ENCODE results near the gene DISP2.

The DISP2 gene

DNA sequence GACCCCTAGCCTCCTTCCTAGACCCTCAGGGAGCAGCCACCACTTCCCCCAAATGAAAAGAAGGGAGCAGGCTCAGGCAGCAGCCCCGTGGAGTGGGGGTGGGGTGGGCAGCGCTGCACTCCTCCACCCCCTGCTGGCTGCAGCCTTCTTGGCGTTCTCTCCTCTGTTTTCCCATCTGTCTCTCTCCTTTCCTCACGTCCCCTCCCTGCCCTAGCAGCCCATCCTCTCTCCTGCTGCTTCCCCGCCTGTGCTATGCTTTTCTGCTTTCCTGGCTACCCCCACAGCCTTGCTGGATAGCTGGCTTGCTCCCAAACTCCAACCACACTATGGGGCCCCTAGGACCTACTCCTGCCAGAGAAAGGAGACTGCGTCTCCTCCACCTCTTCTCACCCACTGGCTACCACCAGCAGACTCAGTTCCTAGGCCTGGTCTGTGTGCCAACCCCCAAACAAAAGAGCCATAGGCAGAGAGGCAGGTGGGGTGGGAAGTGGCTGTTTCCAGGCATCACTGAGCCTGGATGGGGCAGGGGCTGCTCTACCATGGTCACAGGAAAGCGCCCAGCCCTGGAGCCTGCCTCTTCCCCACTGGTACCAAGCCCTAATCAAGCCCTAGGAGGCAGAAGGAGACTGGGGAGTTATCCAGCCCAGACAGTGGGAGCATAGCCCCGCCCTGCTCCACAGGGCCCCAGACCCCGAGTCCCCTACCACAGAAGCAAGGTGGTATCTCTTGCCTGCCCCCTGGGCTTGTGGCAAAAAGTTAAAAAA lies 3.4 kb upstream of the DISP2 start:
- no peaks in the 10 kb centered on the region for H3K36me3 Mint-ChIP-seq
- peaks cover 0 to 5% of the 10 kb centered on the region in 2 donors for H3K27me3 Mint-ChIP-seq
- no peak overlapping the region for H3K27ac Mint-ChIP-seq
- DNase-seq (no peak), ATAC-seq (replicated peaks) (no peak)
- no peak overlapping the region for H3K4me3 Mint-ChIP-seq
- no peaks in the 10 kb centered on the region for H3K9me3 Mint-ChIP-seq
- H3K4me1 Mint-ChIP-seq: peaks cover 8 to 9% of the 10 kb centered on the region in 2 donors

DNA sequence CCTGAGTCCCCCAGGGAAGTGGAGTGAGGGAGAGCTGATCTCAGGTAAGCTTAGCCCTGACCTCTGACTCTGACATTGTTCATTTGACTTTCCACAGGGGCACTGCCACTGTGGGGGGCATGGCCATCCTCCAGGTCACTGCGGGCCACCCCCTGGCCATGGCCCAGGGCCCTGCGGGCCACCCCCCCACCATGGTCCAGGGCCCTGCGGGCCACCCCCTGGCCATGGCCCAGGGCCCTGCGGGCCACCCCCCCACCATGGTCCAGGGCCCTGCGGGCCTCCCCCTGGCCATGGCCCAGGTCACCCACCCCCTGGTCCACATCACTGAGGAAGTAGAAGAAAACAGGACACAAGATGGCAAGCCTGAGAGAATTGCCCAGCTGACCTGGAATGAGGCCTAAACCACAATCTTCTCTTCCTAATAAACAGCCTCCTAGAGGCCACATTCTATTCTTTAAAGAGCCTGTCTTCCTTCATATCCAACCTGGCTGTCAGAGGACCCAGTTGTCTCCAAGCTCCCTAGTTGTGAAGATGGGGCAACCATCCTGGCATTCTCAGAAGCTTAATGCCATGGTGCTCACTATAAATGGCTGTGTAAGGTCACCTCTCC lies 1.9 kb upstream of the DISP2 start:
- peaks cover 0 to 5% of the 10 kb centered on the region in 2 donors for H3K27me3 Mint-ChIP-seq
- DNase-seq (no peak), ATAC-seq (replicated peaks) (no peak)
- H3K4me1 Mint-ChIP-seq: peaks cover 8 to 9% of the 10 kb centered on the region in 2 donors
- no peak overlapping the region for H3K27ac Mint-ChIP-seq
- no peaks in the 10 kb centered on the region for H3K9me3 Mint-ChIP-seq
- no peak overlapping the region for H3K4me3 Mint-ChIP-seq
- no peaks in the 10 kb centered on the region for H3K36me3 Mint-ChIP-seq

DNA sequence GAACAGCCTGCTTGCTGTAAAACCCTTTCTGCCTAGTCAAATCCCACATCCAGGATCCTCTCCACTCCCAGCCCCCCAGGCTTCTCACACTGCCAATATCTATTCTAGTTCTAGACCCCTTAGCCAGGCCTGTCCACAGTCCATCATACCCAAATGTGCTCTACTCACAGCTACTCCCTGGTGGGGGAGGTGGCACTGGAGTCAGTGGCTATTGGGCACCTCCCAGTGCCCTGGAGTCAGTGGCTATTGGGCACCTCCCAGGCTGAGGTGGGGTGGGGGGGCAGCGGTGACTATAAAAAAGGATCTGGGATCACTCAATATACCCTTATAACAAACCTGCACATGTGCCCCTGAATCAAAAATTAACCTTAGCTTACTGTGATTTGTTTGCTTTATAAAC lies 773 bp upstream of the DISP2 start:
- no peak for DNase-seq
- no peaks in the 10 kb centered on the region for H3K36me3 Mint-ChIP-seq
- no peak overlapping the region for H3K27ac Mint-ChIP-seq
- peaks cover 9 to 10% of the 10 kb centered on the region in 2 donors for H3K4me1 Mint-ChIP-seq
- no peak for ATAC-seq (replicated peaks)
- H3K9me3 Mint-ChIP-seq: no peaks in the 10 kb centered on the region
- H3K4me3 Mint-ChIP-seq: peak overlapping the region in 1 of 2 donors; percentile 87
- H3K27me3 Mint-ChIP-seq: peaks cover 0 to 5% of the 10 kb centered on the region in 2 donors

DNA sequence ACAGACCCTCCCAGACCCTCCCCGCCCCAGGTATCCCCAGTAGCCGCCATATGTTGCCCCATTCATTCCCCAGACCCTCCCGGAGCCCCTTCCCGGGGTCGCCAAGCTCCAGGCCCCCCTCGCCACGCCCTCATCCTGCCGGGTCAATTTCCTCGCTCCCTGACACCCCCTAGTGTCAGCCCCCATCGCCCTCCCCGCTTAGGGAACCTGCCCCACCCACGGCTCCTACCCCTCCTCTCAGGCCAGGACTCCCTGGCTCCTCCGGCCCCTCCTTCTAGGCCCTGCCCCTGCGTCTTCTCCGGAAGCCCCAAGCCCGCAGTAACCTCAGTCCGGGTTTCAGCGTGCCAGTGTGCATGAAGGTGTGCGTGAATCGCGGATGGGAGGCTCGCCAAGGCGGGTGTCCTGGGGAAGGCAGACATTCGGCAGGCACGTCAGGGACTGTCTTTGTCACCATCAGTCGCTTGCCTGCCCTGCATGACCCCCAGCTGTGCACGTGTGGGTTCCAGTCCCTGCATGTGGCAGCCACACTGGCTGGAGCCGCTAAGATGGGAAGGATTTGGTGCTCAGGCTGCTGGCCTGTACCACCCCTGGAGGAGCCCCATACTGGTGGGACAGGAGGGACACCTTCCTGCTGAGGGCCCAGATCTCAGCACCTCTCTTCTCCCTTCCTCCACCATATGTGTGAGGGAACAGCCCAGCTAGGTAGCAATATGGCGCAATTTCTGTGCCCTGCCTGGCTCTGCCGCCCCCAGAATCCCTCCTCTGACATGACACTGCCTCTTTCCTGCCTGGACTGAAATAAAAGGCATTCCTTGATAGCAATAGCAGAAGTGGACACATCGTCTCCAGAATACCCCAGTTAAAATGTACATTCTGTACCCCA lies 693 bp downstream of the DISP2 start:
- H3K4me3 Mint-ChIP-seq: peak overlapping the region; percentile 86 to 87

DNA sequence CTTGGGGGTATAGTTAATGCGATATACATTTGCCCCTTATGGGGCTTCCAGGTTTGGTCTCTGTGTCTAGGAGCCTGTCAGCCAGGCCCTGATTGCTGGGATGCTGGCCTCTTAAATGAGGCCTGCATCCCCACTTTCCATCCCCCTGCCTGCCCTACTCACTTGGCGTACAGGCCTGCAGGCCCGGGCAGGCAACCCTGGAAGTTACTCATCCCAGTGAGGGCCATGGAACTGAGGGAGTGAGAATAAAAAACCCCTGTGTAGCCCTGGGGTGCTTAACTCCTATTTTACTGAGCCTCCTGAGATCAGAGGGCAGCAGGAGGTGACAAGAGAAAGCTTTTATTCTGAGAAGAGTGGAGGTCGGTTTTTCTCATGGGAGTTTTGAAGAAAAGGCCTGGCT lies 2.0 kb downstream of the DISP2 start:
- DNase-seq (no peak), ATAC-seq (replicated peaks) (no peak)
- Mint-ChIP-seq H3K27ac (no peak overlapping the region), H3K36me3 (peaks cover 0 to 4% of the 10 kb centered on the region in 2 donors), H3K27me3 (no peaks in the 10 kb centered on the region), H3K4me3 (no peak overlapping the region), H3K4me1 (peaks cover 9 to 22% of the 10 kb centered on the region in 2 donors), H3K9me3 (no peaks in the 10 kb centered on the region)

More for the DNA sequence above, 693 bp downstream of the DISP2 start:
- H3K27ac Mint-ChIP-seq: peak overlapping the region; percentile 65
- ATAC-seq (replicated peaks) (peak; percentile 33 to 40), DNase-seq (no peak)
- H3K36me3 Mint-ChIP-seq: peaks cover 0 to 4% of the 10 kb centered on the region in 2 donors
- peaks cover 10 to 12% of the 10 kb centered on the region in 2 donors for H3K4me1 Mint-ChIP-seq
- peaks cover 0 to 5% of the 10 kb centered on the region in 2 donors for H3K27me3 Mint-ChIP-seq
- H3K9me3 Mint-ChIP-seq: no peaks in the 10 kb centered on the region

DNA sequence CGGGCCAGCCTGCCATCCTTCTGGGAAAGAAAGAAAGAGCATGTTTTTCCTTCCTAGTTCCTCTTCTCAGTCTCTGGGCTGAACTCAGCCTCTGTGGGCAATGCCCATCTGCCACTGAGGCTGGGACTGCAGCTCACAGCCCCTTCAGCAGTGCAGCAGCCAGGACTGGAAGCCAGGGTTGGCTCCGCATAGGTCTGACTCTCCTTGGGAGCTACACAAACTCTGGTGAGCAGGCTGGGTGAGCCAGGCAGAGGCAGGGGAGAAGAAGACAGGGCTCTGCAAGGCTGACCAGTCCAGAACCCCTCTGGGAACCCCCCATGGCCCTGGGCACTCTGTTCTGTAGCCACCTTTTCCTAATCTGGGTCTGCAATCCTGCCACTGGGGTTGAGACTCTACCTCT lies 3.6 kb downstream of the DISP2 start:
- H3K27ac Mint-ChIP-seq: no peak overlapping the region
- no peak overlapping the region for H3K4me3 Mint-ChIP-seq
- ATAC-seq (replicated peaks) (no peak), DNase-seq (no peak)
- no peaks in the 10 kb centered on the region for H3K27me3 Mint-ChIP-seq
- H3K4me1 Mint-ChIP-seq: peaks cover 13 to 23% of the 10 kb centered on the region in 2 donors
- H3K9me3 Mint-ChIP-seq: no peaks in the 10 kb centered on the region
- peaks cover 1 to 4% of the 10 kb centered on the region in 2 donors for H3K36me3 Mint-ChIP-seq

DNA sequence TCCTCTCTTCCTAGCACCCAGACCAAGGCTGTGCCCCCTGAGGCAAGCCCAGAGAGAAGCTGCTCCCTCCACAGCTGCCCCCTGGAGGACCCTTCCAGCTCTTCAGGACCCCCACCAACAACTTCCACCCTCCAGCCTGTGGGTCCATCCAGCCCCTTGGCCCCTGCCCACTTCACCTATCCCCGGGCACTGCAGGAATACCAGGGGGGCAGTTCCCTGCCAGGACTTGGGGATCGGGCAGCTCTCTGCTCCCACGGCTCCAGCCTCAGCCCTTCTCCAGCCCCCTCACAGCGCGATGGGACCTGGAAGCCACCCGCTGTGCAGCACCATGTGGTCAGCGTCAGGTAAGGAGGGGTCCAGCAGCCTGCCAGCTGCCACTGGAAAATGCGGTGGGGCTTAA lies 5.6 kb downstream of the DISP2 start:
- Mint-ChIP-seq H3K4me3 (no peak overlapping the region), H3K27me3 (no peaks in the 10 kb centered on the region), H3K4me1 (peaks cover 19 to 33% of the 10 kb centered on the region in 2 donors), H3K27ac (no peak overlapping the region), H3K9me3 (no peaks in the 10 kb centered on the region), H3K36me3 (peaks cover 1 to 4% of the 10 kb centered on the region in 2 donors)
- ATAC-seq (replicated peaks) (no peak), DNase-seq (no peak)

DNA sequence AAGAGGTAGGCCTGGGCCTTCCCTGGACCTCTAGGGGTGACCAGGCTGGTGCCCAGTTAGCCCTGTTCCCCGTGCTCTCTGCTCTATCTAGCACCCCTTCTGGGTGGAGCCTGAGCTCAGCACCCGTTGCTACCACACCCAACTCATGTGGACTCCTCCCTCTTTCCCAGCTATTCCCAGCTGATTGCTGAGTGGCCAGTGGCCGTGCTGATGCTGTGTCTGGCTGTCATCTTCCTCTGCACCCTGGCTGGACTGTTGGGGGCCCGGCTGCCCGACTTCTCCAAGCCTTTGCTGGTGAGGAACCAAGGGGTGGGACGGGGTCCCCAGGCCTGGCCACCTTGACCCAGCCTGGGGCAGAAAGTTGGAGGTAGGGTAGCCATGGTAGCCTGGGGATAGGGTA lies 6.2 kb downstream of the DISP2 start:
- no peak for DNase-seq
- ATAC-seq (replicated peaks): no peak
- H3K4me3 Mint-ChIP-seq: no peak overlapping the region
- no peak overlapping the region for H3K27ac Mint-ChIP-seq
- no peaks in the 10 kb centered on the region for H3K9me3 Mint-ChIP-seq
- H3K4me1 Mint-ChIP-seq: peaks cover 17 to 32% of the 10 kb centered on the region in 2 donors
- no peaks in the 10 kb centered on the region for H3K27me3 Mint-ChIP-seq
- peaks cover 1 to 4% of the 10 kb centered on the region in 2 donors for H3K36me3 Mint-ChIP-seq

DNA sequence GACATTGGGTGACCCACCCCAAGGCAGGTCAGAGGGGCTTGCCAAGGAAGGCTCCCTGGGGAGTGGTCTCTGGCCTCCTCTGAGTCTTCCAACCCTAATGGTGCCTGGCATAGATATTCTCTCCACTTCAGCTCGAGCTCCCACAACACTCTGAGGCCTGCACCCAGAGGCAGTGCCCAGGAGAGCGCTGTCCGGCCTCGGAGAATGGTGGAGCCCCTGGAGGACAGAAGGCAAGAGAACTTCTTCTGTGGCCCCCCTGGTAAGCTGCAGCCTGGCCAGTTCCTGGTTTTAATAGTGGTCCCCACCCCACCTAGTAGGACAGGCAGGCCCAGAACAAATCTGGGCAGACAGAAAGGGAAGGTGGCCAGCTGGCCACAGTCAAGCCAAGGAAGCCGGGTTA lies 7.0 kb downstream of the DISP2 start:
- DNase-seq (no peak), ATAC-seq (replicated peaks) (no peak)
- no peaks in the 10 kb centered on the region for H3K27me3 Mint-ChIP-seq
- peaks cover 17 to 35% of the 10 kb centered on the region in 2 donors for H3K4me1 Mint-ChIP-seq
- H3K9me3 Mint-ChIP-seq: no peaks in the 10 kb centered on the region
- peaks cover 1 to 4% of the 10 kb centered on the region in 2 donors for H3K36me3 Mint-ChIP-seq
- H3K27ac Mint-ChIP-seq: no peak overlapping the region
- H3K4me3 Mint-ChIP-seq: no peak overlapping the region

DNA sequence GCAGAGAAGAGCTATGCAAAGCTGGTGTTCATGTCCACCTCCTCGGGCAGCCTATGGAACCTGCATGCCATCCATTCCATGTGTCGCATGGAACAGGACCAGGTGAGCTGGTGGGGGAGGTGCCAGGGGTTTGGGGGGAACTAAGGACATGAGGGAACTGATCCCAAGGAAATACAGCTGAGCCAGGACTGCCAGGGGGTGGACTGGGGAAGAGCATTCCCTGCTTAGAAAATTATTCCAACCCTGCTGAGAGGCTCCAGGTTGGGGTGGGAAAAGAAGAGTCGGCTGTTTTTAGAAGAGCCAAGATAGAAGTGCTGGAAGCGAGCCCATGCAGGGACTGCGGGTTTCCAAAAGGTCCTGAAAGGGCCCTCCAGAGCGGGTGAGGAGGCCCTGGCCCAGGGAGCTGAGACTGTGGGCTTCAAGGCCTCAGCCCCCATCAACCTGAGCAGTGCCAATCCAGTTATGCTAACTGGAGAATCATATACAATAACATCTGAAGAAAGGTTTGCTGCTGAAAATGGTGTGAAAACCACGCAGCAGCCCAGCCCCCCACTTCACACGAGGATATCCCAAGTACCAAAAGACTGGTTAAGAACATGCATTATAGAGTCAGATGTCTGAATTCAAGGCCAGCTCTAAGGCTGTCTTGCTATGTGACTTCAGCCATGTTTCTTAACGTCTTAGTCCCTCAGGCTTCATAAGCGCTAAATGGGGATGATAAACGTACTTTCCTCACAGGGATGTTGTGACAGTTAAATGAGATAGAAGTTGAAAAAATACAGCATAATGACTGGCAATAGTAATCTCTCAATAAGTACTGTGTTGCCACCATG lies 7.8 kb downstream of the DISP2 start:
- no peak for ATAC-seq (replicated peaks)
- Mint-ChIP-seq H3K4me1 (peaks cover 17 to 35% of the 10 kb centered on the region in 2 donors), H3K9me3 (no peaks in the 10 kb centered on the region), H3K27ac (no peak overlapping the region), H3K36me3 (peaks cover 1 to 4% of the 10 kb centered on the region in 2 donors), H3K27me3 (no peaks in the 10 kb centered on the region), H3K4me3 (no peak overlapping the region)
- no peak for DNase-seq

DNA sequence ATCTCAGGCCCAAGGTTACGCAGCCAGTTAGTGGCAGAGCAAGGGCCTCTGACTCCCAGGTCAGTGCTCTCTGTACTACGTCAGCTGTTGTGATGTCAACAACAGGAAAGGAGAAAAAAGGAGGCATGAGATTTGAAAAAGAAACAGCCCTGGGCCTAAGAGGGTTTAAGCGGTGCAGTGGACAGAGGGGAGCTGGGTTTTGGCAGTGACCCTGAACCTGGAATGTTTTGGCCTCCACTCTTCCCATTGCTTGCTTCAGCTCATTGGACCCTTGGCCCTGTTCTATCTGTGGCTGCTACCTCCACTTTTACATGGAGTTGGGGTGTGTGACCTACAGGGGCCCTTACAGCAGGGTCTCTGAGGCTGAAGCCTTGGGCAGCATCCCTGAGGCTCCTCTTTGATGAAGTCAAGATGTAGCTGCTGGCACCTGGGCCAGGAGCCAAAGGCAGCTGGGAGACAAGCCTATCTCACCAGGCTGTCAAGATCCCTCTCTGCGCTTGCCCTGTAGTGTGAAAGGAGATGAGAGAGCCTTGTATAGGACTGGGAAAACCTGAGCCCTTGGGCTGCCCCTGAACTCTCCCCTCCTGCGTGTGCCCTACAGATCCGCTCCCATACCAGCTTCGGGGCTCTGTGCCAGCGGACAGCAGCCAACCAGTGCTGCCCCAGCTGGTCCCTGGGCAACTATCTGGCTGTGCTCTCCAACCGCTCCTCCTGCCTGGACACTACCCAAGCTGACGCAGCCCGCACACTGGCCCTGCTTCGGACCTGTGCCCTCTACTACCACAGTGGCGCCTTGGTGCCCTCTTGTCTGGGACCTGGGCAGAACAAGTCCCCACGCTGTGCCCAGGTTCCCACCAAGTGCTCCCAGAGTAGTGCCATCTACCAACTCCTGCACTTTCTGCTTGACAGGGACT lies 8.7 kb downstream of the DISP2 start:
- peaks cover 1 to 4% of the 10 kb centered on the region in 2 donors for H3K36me3 Mint-ChIP-seq
- no peak for ATAC-seq (replicated peaks)
- no peak for DNase-seq
- peaks cover 15 to 35% of the 10 kb centered on the region in 2 donors for H3K4me1 Mint-ChIP-seq
- no peaks in the 10 kb centered on the region for H3K9me3 Mint-ChIP-seq
- no peaks in the 10 kb centered on the region for H3K27me3 Mint-ChIP-seq
- peak overlapping the region in 1 of 2 donors; percentile 82 for H3K4me3 Mint-ChIP-seq
- H3K27ac Mint-ChIP-seq: no peak overlapping the region

DNA sequence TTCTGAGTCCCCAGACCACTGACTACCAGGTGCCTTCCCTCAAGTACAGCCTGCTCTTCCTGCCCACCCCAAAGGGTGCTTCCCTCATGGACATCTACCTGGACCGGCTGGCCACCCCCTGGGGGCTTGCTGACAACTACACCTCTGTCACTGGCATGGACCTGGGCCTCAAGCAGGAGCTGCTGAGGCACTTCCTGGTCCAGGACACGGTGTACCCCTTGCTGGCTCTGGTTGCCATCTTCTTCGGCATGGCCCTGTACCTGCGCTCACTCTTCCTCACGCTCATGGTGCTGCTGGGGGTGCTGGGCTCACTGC lies 9.3 kb downstream of the DISP2 start:
- no peaks in the 10 kb centered on the region for H3K9me3 Mint-ChIP-seq
- H3K4me3 Mint-ChIP-seq: peak overlapping the region; percentile 82 to 83
- DNase-seq (no peak), ATAC-seq (replicated peaks) (no peak)
- peaks cover 15 to 35% of the 10 kb centered on the region in 2 donors for H3K4me1 Mint-ChIP-seq
- no peaks in the 10 kb centered on the region for H3K27me3 Mint-ChIP-seq
- peaks cover 1 to 4% of the 10 kb centered on the region in 2 donors for H3K36me3 Mint-ChIP-seq
- H3K27ac Mint-ChIP-seq: peak overlapping the region; percentile 93
